COLO668 (cell line): Measurements from ENCODE around the gene PVALB.
A peak's percentile ranks its signal among the peaks of the same experiment; 100 is the strongest.

Source experiments
- DNase-seq: peaks from one replicate; lab custom pipeline; 2025; ENCODE audit not compliant: unreplicated experiment; lab: John Stamatoyannopoulos, UW

PVALB gene, protein sequence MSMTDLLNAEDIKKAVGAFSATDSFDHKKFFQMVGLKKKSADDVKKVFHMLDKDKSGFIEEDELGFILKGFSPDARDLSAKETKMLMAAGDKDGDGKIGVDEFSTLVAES

DNA sequence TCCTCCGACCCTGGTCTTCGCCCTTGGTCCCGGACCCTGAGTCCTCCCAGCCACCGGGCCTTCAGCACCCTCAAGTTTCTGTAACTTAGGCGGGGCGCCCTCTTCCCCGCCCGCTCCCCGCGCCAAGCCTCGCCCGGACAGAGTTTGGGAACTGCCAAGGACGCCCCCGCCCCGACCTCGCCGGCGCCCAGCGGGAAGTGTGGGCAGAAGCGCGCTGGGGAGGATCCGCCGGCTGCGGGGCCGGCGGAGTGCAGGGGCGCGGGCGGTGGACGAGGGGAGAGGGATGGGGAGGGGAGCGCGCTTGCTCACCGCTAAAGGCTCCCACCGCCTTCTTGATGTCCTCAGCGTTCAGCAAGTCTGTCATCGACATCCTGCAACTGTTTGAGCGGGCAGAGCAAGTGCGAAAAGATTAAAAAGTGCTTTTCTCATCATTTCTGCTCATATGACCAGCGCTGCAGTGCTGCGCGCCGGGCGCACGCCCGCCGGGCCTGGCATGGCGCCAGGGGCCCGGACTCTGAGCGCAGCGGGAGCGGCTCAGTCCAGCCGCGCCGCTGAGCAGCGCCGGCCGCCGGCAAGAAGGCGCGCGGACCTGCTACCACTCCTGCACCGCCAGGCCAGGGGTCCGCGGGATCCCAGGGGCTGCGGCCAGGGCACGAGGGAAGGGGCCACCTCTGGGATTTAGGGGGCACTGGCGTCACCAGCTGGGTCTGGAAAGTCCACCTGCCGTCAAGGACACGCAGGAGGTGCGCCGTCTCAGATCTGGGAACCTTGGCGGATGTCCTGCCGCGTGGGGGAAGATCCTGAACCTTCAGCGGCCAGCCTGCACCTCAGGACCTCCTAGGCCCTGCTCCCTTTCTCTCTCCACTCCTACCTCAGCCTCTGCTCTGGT is at the start of gene PVALB:
Gene PVALB, minus strand, starts transcription at position 400 of the 889 bp plus-strand sequence. Its CDS starts 30 bp downstream, at position 370.
- DNase-seq, result peak; percentile 55

DNA sequence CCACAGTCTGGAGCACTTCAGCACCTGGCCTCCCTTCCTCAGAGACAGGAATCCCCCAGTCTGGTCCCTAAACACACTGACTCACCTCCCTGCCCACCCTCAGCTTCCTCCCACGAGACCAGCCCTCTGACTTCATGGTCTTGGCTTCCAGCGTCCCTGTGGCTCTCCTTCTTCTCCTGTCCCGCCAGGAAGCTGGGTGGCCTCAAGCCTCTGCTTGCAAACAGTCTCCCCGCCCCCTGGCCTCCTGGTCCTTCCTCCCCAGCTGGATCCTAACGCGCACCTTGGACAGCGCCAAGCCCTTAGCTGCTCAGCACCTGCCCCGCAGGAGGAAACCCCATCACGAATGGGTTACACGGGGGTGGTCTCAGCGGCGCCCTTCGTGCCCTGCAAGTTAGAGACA is 48.5 kb upstream of the PVALB start:
- no peak for DNase-seq

- DNase-seq, result no peak
Measured at GRCh38 chr22:36864454-36865215, 47.8 kb upstream of the PVALB start.

DNA sequence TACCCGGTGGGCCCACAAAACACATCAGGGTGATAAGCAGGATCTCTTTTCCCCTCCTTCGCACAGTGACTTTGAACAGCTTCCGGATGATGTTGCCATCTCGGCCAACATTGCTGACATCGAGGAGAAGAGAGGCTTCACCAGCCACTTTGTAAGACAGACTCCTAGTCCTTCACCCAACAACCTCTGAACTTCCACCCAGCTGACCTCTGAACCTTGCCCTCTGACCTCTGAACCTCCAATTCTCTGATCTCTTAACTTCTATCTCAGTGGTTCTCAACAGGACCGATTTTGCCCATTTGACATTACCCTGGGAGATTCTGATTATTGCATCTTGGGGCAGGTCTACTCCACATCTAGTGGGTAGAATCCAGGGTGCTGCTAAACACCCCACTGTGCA is 47.1 kb upstream of the PVALB start:
- no peak for DNase-seq

DNA sequence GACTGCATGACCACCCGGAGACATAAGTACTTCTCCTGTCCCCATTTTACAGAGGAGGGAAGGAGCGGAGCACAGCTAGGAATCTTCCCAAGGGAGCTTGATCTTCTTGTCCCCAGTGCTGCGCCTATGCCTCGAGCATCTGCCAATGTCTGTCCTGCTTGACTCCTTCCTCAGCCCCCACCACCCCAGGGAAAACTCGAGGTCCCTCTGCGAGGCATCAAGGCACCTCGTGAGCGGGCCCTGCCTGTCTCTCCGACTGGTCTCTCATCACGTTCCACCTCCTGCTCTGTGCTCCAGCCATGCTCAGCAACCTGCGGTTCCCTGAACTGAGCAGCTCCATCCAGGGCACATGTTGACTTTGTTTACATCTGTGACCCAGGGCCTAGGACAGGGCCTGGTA is 46.4 kb upstream of the PVALB start:
- no peak for DNase-seq

DNA sequence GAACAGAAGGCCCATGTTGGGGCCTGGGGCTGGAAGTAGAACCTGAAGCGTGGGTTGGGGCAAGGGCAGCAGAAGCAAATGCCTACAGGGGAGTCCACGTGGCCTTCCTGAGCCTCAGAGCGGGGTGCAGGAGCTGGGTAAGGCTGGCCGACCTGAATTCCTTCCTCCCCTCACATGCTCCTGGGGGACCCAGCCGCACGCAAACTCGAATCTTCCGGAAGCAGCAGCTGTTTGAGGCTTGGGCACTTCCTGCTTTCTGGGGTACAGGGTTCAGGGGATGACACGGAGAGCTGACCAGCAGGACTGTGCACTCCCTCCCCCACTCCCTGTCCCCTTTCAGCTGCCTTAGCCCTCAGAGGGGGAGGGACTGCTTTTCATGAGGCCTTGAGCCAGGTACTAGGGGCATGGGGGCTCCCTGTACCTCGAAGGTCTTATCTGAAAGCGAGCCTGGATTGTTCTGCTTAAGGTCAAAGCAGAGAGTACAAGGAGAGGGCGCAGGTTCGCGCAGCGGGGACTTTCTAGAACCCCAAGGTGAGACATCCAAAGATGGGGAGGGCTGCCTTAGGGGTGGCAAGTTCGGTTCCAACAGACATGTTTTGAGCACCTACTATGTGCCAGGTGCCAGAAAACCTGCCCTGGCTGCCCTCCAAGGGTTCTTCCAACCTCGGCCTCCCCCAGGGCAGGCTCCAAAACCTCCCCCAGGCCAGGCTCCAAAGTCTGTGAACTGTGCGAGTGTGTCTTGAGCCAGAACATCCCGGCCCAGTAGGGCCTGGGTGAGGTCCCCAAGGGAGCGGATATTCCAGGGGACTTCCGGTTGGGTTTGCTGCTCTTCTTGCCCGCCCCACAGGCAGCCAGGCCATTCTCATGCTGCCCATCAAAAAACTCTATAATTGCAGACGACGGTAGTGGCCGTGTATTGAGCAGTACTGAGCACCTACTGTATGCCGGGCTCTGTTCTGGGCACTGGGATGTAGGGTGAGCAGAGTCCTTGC is 45.7 kb upstream of the PVALB start:
- no peak for DNase-seq

DNA sequence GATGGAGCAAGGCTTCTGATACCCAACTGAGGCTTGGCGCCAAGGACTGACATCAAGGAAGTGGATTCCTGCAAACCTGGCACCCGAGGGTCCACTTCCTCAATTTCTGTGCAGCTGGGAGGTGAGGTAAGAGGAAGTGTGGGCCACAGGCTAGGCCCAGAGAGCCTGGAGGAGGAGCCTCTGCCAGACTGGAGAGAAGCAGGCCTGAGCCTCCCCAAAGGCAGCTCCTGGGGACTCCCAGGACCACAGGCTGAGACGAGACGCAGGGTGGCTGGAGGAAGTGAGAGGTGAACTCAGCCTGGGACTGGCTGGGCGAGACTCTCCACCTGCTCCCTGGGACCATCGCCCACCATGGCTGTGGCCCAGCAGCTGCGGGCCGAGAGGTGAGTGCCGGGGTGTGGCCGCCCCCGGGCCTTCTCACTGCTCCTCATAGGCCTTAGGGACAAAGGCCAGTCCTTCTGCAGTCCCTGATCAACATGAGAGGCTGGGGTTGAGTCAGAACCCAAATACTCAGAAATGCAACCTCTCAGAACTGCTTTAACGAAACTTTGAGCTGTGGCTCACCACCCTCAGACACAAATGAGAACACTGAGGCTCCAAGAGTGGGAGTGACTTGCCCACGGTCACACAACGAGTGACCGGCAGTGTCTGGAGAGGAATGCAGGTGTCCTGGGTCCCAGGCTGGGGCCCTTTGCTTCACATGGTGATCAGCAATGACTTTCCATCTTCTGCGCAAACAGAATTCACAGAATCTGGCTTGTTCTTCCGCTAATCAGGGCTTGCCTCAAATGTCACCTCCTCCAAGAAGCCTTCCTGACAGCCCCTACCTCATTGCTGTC is 44.2 kb upstream of the PVALB start, which contains the start of gene NCF4:
Gene NCF4, plus strand, starts transcription at position 186 of the 839 bp plus-strand sequence. Its CDS starts 166 bp downstream, at position 352.
- no peak for DNase-seq

DNA sequence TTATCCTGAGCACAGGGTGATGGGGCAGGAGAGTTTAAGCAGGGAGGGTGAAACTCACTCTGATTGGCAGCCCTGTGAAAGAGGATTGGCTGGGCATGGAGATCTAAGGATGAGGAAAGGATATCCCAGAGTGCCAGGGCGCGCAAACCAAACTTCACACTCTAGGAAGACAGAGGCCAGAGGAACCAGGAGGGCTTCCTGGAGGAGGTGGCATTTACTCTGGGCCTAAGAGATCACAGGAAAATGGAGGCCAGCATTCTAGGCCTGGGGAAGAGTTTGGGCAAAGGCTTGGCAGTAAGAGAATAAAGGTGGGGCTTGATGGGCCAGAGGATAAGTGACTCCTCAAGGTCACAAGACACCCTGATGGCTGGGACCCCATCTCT is 43.6 kb upstream of the PVALB start:
- no peak for DNase-seq

DNA sequence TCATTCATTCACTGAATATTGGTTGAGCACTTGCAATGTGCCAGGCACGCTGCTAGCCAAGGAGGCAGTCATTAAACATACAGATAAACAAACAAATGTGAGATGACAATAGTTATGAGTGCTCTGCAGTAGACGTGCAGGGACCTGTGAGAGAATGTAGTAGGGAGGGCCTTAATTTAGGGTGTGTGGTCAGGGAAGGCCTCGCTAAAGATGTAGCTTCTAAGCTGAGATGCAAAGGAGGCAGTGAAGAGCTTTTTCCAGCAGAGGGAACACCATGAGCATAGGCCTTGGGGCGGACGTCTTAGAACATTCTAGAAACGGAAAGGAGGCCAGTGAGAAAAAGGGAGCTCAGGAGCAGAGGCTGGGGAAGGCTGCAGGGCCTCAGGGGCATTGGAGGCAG is 43.2 kb upstream of the PVALB start:
- no peak for DNase-seq

DNA sequence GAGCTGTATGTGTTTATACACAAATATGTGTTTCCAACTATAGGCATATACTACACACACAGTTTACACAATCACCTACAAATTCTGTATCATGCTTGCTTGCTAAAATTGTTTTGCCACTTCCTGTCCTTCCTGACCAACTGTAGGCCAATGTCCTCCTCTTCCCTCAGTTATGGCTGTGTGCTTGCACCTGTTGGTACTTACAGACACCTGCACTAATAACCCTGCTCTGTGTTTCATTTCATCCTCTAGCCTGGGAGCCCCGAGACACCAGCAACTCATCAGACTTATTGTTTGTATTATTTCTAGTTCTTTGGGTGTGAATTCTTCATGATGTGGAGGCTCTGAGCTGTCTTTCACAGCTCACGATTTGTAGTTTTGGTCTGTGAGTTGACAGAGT is 42.1 kb upstream of the PVALB start:
- DNase-seq, result no peak

DNA sequence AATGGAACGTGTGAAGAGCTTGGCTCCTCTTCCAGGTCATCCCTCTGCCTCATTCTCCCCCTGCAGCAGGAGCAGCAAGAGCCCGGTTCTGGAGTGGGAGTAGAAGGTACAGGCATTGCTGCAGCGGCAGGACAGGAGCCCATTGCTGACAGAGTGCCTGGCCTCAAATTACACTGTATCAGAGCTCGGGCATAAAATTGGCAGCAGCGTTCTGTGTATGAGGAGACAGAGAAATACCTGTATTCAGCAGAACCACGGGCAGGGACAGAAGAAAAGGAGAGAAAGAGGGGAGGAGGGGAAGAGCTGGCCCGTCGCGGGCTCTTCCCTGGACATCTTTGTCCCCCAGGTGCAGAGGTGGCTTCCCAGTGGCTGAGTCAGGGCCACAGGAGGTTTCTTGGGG is 41.3 kb upstream of the PVALB start:
- no peak for DNase-seq

- no peak for DNase-seq
Measured at GRCh38 chr22:36856792-36857135, 39.9 kb upstream of the PVALB start.

DNA sequence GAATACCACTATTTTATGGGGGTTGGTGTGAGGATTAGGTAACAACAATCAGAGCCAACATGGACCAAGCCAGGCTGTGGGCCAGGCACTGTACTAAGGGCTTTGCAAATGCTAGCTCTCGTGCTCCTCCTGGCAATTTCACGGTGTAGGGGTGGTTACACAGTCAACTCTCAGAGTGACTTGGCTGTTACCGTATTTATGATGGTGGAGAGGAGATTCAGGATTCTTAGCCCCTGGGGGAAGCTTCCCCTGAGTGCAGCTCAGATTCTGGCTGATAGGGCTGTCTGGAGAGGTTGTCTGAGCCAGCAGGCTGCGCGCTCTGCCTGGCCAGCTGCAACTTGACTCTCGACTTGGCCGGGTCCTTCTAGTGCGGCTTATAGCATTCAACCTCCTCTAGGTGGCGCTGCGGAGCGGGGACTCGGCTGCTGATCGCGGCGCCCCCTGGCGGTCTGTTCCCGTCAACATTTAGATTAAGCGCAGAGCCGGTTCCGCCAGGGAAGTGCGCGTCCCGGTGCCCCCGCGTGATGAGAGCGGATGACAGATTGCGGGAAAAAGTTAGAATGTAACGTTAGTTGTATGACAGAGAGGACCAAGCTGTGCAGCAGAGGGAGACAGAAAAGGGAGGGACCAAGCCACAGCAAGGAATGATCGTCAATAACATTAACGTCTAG is 39.4 kb upstream of the PVALB start:
- peak; percentile 88 for DNase-seq

- no peak for DNase-seq
Measured at GRCh38 chr22:36855478-36855877, 38.6 kb upstream of the PVALB start.

GRCh38 chr22:36853407-36854099 is 36.7 kb upstream of the PVALB start:
- peak; percentile 31 for DNase-seq

GRCh38 chr22:36852056-36852973 is 35.5 kb upstream of the PVALB start:
- DNase-seq, result no peak

- DNase-seq, result no peak
Measured at GRCh38 chr22:36850682-36851081, 33.8 kb upstream of the PVALB start.

DNA sequence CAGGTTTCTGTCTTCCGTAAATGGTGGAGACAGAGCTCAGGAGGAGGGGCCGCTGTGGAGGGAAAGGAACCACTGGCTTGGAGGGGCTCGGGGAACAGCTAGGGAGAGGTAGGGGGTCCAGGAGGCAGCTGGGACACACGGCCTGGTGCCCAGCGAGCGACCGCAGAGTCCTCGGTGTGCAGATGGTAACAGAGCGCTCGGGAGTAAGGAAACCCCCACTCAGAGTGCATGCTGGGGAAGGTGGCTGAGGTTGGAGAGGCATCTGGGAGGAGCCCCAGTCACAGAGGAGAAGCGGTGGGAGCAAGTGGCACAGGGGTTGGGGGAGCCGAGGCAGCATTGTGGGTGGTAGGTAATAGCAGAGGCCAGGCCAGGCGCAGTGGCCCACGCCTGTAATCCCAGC is 33.2 kb upstream of the PVALB start:
- no peak for DNase-seq
